ENCODE data around the gene ASCC1. TPM values are rescaled to one million over a fixed set of nuclear protein-coding genes. Genes with fewer than 3 reads are reported as not detected.

The ASCC1 gene
- 33.6 and 34.1 TPM in 2 replicates for total RNA-seq

GRCh38 chr10:72215611-72216549 is at the start of gene ASCC1, which contains the start of gene ANAPC16:
Gene ASCC1 (minus strand): TSS chr10:72216276. CDS start chr10:72213298, 2,978 bp downstream.
Gene ANAPC16 (plus strand): TSS chr10:72216012. CDS start chr10:72223915, 7,903 bp downstream.
- intact Hi-C loops (cut with micrococcal nuclease), result loop anchor here (2.0 to 5.0 kb wide), 2 partner anchors 53 to 106 kb away; no protein-coding TSS in a partner anchor
- H3K9me3 Mint-ChIP-seq, result no peaks in the 10 kb centered on the region
- H3K27me3 Mint-ChIP-seq, result peaks cover 1% of the 10 kb centered on the region
- peak within 1 kb of the TSS; percentile 96 for H3K4me3 Mint-ChIP-seq
- H3K4me1 Mint-ChIP-seq, result peaks cover 30% of the 10 kb centered on the region
- peak within 1 kb of the TSS; percentile 100 for H3K27ac Mint-ChIP-seq
- peak; percentile 99 for DNase-seq
- H3K36me3 Mint-ChIP-seq (ENCODE audit: low read depth), result peaks cover 20% of the 10 kb centered on the region

GRCh38 chr10:72265508-72265907 is 49.4 kb upstream of the ASCC1 start:
- Mint-ChIP-seq H3K4me3 (no peak overlapping the region), H3K9me3 (no peaks in the 10 kb centered on the region), H3K27me3 (no peaks in the 10 kb centered on the region), H3K36me3 (ENCODE audit: low read depth) (no peaks in the 10 kb centered on the region), H3K4me1 (peaks cover 23% of the 10 kb centered on the region), H3K27ac (no peak overlapping the region)
- intact Hi-C loops (cut with micrococcal nuclease), result no loop called here
- no peak for DNase-seq

- peaks cover 29% of the 10 kb centered on the region for H3K4me1 Mint-ChIP-seq
Measured at GRCh38 chr10:72264536-72264935, 48.5 kb upstream of the ASCC1 start.

GRCh38 chr10:72263613-72264241 is 47.7 kb upstream of the ASCC1 start:
- no peaks in the 10 kb centered on the region for H3K27me3 Mint-ChIP-seq
- DNase-seq, result peak; percentile 67
- H3K4me3 Mint-ChIP-seq, result peak overlapping the region; percentile 29
- H3K27ac Mint-ChIP-seq, result peak overlapping the region; percentile 59
- no peaks in the 10 kb centered on the region for H3K36me3 Mint-ChIP-seq (ENCODE audit: low read depth)
- intact Hi-C loops (cut with micrococcal nuclease), result loop anchor here (5.0 kb wide), 1 partner anchor 904 kb away; the partner anchor contains the start of genes ECD and FAM149B1
- no peaks in the 10 kb centered on the region for H3K9me3 Mint-ChIP-seq
- H3K4me1 Mint-ChIP-seq, result peaks cover 34% of the 10 kb centered on the region

More at GRCh38 chr10:72264536-72264935, 48.5 kb upstream of the ASCC1 start:
- intact Hi-C loops (cut with micrococcal nuclease), result loop anchor here (5.0 kb wide), 1 partner anchor 903 kb away; the partner anchor contains the start of genes ECD and FAM149B1
- H3K27me3 Mint-ChIP-seq, result no peaks in the 10 kb centered on the region
- H3K36me3 Mint-ChIP-seq (ENCODE audit: low read depth), result no peaks in the 10 kb centered on the region
- no peak overlapping the region for H3K27ac Mint-ChIP-seq
- no peak overlapping the region for H3K4me3 Mint-ChIP-seq
- no peak for DNase-seq
- H3K9me3 Mint-ChIP-seq, result no peaks in the 10 kb centered on the region

GRCh38 chr10:72261784-72262404 is 45.8 kb upstream of the ASCC1 start:
- no peak for DNase-seq
- intact Hi-C loops (cut with micrococcal nuclease), result loop anchor here (1.0 to 5.0 kb wide), 9 partner anchors 11 to 905 kb away; partner anchors contain the start of genes DDIT4, ECD and FAM149B1
- Mint-ChIP-seq H3K27me3 (no peaks in the 10 kb centered on the region), H3K4me1 (peaks cover 43% of the 10 kb centered on the region), H3K9me3 (no peaks in the 10 kb centered on the region), H3K36me3 (ENCODE audit: low read depth) (peaks cover 2% of the 10 kb centered on the region), H3K27ac (peak overlapping the region; percentile 98), H3K4me3 (peak overlapping the region; percentile 85)

GRCh38 chr10:72260976-72261783 is 45.1 kb upstream of the ASCC1 start:
- intact Hi-C loops (cut with micrococcal nuclease), result loop anchor here (1.0 to 5.0 kb wide), 9 partner anchors 12 to 906 kb away; partner anchors contain the start of genes DDIT4, ECD and FAM149B1
- DNase-seq, result peak; percentile 93
- H3K4me3 Mint-ChIP-seq, result peak overlapping the region; percentile 85
- peaks cover 47% of the 10 kb centered on the region for H3K4me1 Mint-ChIP-seq
- no peaks in the 10 kb centered on the region for H3K27me3 Mint-ChIP-seq
- H3K36me3 Mint-ChIP-seq (ENCODE audit: low read depth), result peaks cover 2% of the 10 kb centered on the region
- no peaks in the 10 kb centered on the region for H3K9me3 Mint-ChIP-seq
- peak overlapping the region; percentile 98 for H3K27ac Mint-ChIP-seq

- Mint-ChIP-seq H3K27ac (peak overlapping the region; percentile 98), H3K27me3 (no peaks in the 10 kb centered on the region), H3K4me1 (peaks cover 52% of the 10 kb centered on the region), H3K4me3 (peak overlapping the region; percentile 85), H3K9me3 (no peaks in the 10 kb centered on the region), H3K36me3 (ENCODE audit: low read depth) (peaks cover 2% of the 10 kb centered on the region)
- DNase-seq, result peak; percentile 96
- intact Hi-C loops (cut with micrococcal nuclease), result loop anchor here (2.0 to 5.0 kb wide), 4 partner anchors 18 to 907 kb away; partner anchors contain the start of genes ECD and FAM149B1
Measured at GRCh38 chr10:72260239-72260975, 44.3 kb upstream of the ASCC1 start.

- Mint-ChIP-seq H3K4me1 (peaks cover 60% of the 10 kb centered on the region), H3K27me3 (no peaks in the 10 kb centered on the region), H3K4me3 (peak overlapping the region; percentile 85), H3K36me3 (ENCODE audit: low read depth) (peaks cover 2% of the 10 kb centered on the region), H3K27ac (peak overlapping the region; percentile 98), H3K9me3 (no peaks in the 10 kb centered on the region)
- peak; percentile 69 for DNase-seq
- intact Hi-C loops (cut with micrococcal nuclease), result loop anchor here (2.0 to 5.0 kb wide), 4 partner anchors 17 to 908 kb away; partner anchors contain the start of genes ECD and FAM149B1
Measured at GRCh38 chr10:72259491-72260238, 43.6 kb upstream of the ASCC1 start.

- peak overlapping the region; percentile 4 for H3K4me3 Mint-ChIP-seq
- peaks cover 59% of the 10 kb centered on the region for H3K4me1 Mint-ChIP-seq
- H3K36me3 Mint-ChIP-seq (ENCODE audit: low read depth), result peaks cover 2% of the 10 kb centered on the region
- H3K27me3 Mint-ChIP-seq, result no peaks in the 10 kb centered on the region
- no peak for DNase-seq
- H3K27ac Mint-ChIP-seq, result peak overlapping the region; percentile 36
- no peaks in the 10 kb centered on the region for H3K9me3 Mint-ChIP-seq
- intact Hi-C loops (cut with micrococcal nuclease), result no loop called here
Measured at GRCh38 chr10:72258617-72259016, 42.5 kb upstream of the ASCC1 start.

GRCh38 chr10:72257051-72257892 is 41.2 kb upstream of the ASCC1 start:
- Mint-ChIP-seq H3K4me1 (peaks cover 65% of the 10 kb centered on the region), H3K27ac (peak overlapping the region; percentile 80), H3K27me3 (no peaks in the 10 kb centered on the region), H3K9me3 (no peaks in the 10 kb centered on the region), H3K4me3 (peak overlapping the region; percentile 50), H3K36me3 (ENCODE audit: low read depth) (peaks cover 2% of the 10 kb centered on the region)
- intact Hi-C loops (cut with micrococcal nuclease), result no loop called here
- DNase-seq, result peak; percentile 70

Data from activated CD4-positive, alpha-beta T cell treated with anti-CD3 and anti-CD28 coated beads, Interleukin-2, amount 10 ng/mL, durations not matched to agents 24 days and 14 days (primary cell).